SIG-M5 treated with dmso at 0.1 percent for 504 hours (cell line): Measurements from ENCODE around the gene GLA.
A peak's percentile ranks its signal among the peaks of the same experiment; 100 is the strongest.

Source experiments
- DNase-seq: peaks from one replicate; lab custom pipeline; 2025; ENCODE audit not compliant: unreplicated experiment; lab: John Stamatoyannopoulos, UW

Gene GLA

GRCh38 chrX:101407748-101408531 is at the start of gene GLA, which contains the start of gene HNRNPH2:
Gene GLA (minus strand): TSS chrX:101407925. CDS start chrX:101407903, 22 bp downstream.
Gene HNRNPH2 (plus strand): TSS chrX:101408222. CDS start chrX:101411989, 3,767 bp downstream.
- DNase-seq = peak; percentile 98

GRCh38 chrX:101452056-101452455 is 44.3 kb upstream of the GLA start:
- peak; percentile 43 for DNase-seq

DNA sequence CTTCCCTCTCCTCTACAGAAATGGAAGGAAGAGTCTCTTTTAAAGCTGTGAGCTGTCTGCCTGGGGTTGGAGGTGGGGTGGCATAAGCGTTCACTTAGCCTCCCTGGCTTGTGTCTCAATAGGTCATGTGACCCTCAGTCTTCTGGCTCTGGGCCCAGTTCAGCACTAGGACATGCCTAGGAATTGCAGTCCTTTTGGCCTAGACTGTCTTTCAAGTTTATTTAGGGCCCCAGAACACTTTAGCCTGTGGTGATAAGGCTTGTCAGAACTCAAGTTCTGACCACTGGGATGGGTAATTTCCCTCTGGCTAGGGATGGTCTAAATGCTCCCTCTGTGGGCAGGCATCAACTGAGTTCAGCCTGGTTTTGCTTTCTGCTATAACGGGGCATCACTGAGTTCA is 43.2 kb upstream of the GLA start:
- no peak for DNase-seq

- DNase-seq = no peak
Measured at GRCh38 chrX:101450085-101450484, 42.4 kb upstream of the GLA start.

DNA sequence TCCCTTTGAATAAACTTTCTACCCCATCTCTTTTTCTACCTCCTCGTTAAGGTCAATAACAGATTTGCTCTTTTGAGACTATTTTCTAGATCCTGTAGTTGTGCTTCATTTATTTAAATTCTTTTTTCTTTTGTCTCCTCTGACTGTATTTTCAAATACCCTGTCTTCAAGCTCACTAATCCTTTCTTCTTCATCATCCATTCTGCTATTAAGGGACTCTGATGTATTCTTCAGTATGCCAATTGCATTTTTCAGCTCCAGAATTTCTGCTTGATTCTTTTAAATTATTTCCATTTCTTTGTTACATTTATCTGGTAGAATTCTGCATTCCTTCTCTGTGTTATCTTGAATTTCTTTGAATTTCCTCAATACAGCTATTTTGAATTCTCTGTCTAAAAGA is 41.6 kb upstream of the GLA start:
- DNase-seq = no peak

DNA sequence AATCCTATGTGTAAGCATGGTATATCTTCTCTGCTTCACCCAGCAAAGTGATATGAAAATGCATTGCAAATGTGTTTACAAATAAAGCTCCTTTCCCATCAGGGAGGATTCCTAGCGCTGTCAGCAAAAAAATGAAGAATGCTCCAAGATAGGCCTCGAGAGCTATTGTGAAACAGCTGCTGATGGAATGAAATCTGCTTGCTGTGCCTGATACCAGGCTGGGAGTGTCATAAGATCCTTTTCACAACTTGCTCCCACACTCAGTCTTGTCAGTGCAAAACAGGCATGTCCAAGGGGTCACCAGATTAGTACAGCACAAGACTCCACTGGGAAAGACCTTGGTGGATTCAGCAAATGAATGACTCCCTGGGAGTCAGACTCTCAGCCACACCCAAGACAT is 34.4 kb upstream of the GLA start:
- no peak for DNase-seq

DNA sequence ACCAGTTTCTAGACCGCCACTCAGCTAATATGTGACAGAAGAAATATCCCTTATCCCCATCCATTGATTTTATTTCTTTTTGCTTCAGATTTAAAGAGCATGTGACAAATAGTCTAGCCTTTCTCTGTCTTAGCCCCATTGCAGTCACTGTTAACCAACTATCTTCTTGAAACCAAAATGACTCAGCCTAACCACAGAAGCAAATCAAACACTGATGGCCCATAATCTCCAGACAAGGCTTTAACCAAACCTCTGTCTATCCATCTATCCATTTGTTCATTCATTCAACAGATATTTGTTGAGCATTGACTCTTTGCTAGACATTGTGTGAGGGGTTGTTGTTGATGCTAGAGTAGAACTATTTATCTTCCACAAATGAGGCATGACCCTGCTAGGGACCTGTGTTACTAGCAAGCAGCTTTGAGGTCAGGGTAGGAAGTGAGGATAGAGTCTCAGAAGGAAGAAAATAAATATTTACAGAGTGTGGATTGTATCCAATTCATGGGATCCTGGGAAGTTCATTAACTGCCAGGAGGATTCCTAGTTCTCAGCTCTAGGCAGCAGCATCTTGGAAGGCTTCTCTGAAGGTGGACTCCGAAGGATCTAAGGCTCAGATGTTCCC is 22.8 kb upstream of the GLA start:
- no peak for DNase-seq

DNA sequence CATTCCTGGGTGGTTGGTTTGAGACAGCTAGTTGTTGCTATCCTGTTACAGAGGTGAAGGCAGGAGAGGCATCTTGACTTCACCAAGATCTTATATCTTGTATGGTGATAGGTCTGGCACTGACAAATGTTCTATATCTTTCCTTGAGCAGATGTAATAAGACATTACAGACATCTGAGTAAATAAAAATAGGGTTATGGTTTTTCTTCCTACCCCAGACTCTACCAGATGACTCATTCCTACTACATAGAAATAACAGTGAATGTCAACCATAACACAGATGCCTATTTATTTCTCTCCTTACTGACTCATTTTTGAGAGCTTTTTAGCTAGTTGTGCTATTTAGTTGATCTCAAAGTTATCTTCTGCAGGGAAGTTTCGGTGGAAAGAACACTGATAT is 22.2 kb upstream of the GLA start:
- DNase-seq = no peak

DNA sequence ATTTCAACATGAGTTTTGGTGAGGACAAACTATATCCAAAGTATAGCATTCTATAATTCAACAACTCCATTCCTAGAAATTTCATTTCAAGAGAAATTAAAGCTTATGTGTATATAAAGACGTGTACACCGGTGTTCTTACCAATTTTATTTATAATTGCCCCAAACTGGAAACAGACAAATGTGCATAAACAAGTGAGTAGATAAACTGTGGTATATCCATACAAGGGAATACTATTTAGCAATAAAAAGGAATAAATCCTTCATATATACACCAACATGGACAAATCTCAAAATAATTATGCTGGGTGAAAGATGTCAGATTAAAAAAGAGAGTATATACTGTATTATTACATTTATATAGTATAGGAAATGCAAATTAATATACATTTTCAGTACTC is 20.2 kb upstream of the GLA start:
- no peak for DNase-seq

GRCh38 chrX:101419489-101419888 is 11.8 kb upstream of the GLA start:
- DNase-seq = no peak

DNA sequence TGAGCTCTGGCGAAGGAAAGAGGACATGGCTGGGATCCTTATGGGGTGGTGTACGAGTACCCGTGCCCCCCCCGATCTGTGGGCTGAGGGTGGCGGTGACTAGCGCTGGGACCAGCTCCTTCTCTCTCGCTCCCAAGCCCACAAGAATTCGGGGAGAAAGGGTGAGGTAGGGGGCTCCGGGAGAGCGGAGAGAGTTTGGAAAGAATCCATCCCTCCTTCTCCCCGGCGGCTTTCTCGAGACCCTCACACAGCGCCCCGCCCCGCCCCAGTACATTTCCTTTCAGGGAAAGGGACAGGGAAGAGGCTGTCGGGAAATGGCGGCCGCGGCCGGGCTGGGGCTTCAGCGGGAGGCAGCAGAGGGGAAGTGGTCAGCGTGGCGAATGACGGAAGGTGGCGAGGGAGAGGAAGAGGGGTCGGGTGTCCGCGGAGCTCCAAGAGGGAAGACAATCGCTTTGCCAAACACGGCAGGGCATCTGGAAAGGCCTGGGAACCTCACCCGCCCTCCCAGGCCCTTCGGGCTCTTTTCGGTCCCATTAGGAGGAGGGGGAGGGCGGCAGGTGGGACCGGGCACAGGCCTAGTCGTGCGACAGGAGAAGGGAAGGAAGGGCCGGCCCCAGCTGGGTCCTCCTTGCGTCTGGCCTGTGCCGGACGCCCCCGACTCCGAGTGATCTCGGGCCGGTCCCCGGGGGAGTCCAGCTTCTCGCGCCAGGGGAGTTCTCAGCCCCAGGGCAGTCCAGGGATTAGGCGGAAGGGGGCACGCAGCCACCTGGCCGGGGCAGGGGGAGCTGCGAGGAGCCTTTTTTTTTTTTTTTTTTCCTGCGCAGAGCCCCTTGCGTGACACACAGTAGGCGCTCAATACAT is 10.5 kb upstream of the GLA start:
- DNase-seq = no peak

DNA sequence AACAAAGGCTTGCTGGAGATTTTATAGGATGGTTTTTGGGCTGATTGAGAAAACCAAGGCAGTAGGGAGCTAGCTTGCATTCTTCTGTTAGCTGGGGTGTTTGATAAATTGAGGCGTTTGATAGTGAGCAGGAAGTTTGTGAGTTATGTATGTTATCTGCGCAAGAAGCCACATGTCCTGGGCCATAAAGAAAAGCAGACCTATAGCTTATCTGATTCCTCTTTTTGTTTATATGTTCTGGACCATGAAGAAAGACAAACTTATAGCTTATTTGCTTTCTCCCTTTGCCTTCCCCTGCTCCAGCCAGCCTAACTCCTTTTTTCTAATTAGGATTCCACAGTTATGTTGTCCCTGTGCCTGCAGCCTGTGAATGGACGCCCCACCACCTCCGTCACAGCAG is 9.5 kb upstream of the GLA start:
- DNase-seq = no peak

DNA sequence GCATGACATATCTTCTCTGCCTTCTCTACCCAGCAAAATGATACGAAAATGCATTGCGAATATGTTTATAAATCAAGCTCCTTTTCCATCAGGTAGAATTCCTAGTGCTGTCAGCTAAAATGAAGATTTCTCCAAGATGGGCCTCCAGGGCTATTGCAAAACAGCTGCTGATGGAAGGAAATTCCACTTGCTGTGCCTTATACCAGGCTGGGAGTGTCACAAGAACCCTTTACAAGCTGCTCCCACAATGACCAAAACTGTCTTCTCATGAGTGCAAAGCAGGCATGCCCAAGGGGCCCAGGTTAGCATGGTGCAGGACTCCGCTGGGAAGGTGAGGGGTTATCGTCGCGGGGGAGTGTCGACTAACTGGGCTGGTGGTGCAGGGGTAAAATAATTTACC is 9.0 kb upstream of the GLA start:
- DNase-seq = no peak

DNA sequence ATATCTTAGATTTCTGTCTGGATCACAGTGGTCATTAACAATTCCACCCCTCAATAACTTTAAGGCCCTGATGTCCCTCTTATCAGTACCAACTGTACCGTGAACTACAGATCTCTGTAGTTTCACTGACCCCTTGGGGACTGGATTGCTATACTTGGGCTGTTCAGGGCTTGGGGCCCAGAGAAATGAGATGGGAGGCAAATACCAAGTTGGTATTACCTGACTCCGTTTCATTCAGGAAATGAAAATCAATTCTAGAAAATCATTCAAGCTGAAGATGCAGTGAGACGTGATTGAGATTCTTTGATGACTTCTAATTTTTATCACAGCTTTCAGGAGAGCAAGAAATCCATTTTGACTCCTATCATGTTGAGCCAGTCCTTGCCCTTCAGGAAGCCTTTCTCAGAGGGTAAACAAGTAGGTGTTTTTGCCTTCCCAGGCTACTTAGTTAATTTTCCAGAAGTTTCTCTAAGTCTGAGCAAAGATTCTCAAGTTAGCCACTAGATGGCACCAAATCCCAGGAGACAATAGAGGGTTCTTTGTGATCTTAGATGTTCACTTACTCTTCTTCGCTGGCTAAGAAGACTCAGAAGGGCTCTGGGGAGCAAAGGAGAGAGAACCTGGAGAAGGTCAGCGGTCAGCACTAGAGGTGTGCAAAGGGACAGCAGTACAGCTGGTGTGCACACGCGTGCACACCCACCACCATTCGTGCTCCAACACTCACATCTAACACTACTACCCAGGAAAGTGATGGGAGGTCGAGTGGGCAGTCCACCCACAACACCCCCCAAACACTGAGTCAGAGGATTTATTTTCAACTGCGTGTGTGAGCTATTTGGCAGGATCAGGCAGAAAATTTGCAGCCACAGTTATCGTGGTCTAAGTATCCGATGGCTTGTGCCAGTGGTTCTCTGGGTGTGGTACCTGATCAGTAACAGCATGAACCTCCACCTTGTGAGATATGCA is 7.7 kb upstream of the GLA start:
- peak; percentile 59 for DNase-seq

DNA sequence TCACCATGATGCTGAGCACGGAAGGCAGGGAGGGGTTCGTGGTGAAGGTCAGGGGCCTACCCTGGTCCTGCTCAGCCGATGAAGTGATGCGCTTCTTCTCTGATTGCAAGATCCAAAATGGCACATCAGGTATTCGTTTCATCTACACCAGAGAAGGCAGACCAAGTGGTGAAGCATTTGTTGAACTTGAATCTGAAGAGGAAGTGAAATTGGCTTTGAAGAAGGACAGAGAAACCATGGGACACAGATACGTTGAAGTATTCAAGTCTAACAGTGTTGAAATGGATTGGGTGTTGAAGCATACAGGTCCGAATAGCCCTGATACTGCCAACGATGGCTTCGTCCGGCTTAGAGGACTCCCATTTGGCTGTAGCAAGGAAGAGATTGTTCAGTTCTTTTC is 4.3 kb upstream of the GLA start:
- no peak for DNase-seq

- DNase-seq = no peak
Measured at GRCh38 chrX:101410461-101410860, 2.7 kb upstream of the GLA start.

DNA sequence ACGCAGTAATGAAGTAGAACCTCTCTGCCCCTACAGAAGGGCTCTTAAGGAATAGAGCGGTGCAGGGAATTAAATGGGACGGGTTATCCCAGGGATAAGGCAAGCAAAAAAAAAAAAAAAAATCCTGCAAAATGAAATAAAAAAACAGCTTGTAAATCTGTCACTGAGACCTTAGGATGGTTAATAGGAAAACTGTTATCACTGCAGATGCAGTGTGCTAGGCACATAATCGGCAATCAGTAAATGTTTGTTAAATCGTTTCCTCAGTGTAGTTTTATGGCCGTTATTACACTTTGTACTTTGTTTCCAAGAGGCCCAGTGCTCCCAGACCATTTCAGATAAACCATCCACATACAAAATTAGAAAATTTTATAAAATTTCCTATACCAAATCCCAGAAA is 1.3 kb upstream of the GLA start:
- DNase-seq = no peak

GRCh38 chrX:101408532-101408841 is 762 bp upstream of the GLA start:
- DNase-seq = no peak

- peak; percentile 54 for DNase-seq
Measured at GRCh38 chrX:101407167-101407747, 468 bp downstream of the GLA start.

- no peak for DNase-seq
Measured at GRCh38 chrX:101399825-101400224, 7.9 kb downstream of the GLA start.
